ENCODE results near the gene VPS9D1.
"Not testable (repeated sequence)": the region's sequence is repeated elsewhere in the genome, so short reads cannot be mapped to it uniquely, and the experiment has no call there.

Gene VPS9D1

GRCh38 chr16:89664238-89664637, 56.5 kb downstream of the VPS9D1 start:
- not testable (repeated sequence) for DNase-seq (ENCODE audit: low read depth)

DNA sequence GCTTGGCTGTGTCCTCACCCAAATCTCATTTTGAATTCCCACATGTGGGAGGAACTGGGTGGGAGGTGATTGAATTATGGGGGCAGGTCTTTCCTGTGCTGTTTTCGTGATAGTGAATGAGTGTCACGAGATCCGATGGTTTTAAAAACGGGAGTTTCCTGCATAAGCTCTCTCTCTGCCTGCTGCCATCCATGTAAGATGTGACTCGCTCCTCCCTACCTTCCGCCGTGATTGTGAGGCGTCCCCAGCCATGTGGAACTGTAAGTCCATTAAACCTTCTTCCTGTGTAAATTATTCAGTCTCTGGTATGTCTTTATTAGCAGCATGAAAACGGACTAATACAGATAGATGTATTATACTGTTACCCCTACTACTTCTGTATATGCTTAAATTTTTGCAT, 59.5 kb downstream of the VPS9D1 start:
- no peak for DNase-seq (ENCODE audit: low read depth)

GRCh38 chr16:89660146-89660545, 60.6 kb downstream of the VPS9D1 start:
- DNase-seq (ENCODE audit: low read depth), result no peak

GRCh38 chr16:89658221-89658879, 62.3 kb downstream of the VPS9D1 start:
- DNase-seq (ENCODE audit: low read depth), result no peak

DNA sequence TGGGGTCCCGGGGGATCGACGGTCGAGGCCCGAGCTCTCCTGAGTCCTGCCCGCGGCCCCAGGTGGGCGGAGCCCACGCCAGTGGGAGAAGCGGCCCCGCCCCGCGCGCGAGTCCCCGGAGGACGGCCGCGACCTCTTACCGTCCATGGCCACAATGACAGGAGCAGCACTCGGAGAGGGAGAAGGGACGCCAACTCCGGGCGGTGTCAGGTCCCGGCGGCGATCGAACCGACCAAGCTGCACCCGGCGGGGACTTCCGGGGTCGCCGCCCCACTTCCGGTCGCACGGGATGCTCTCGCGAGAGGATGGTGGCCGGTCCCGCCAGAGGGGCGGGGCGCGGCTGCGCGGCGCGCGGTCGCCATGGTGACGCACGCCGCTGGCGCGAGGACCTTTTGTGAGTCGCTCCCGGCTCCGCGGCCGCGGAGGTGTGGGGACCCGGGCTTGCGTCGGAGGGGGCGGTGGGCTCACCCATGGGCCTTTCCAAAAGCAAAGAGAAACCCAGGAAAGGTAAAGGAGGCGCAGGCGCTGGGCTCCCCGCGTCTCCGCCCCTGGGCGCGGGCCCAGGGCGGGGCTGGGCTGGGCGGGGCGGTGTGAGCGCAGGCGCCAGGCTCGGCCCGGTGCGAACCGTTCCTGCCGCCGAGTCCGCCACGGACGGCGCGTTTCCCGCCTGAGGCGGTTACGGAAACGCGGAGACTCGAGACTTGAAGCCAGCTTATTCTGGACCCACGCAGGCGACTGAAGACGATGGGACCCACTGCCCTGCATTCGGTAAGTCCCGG, 63.1 kb downstream of the VPS9D1 start, which contains the start of the genes CHMP1A and SPATA33:
CHMP1A (minus strand) TSS at position 267 of the 779 bp plus-strand sequence; CDS start at position 147, 120 bp downstream.
SPATA33 (plus strand) TSS at position 395 of the 779 bp plus-strand sequence; CDS start at position 471, 76 bp downstream.
- DNase-seq (ENCODE audit: low read depth), result peak; percentile 83
